GM23338 (cell line): Measurements from ENCODE around the gene PACC1. TPM values are rescaled to one million over a fixed set of nuclear protein-coding genes. Genes with fewer than 3 reads are reported as not detected.
A peak's percentile ranks its signal among the peaks of the same experiment; 100 is the strongest.

Experiments
- ATAC-seq: fragments of 200-7000 bp; cut with Tn5 transposase; 3 replicates; pipeline ENCODE4 v1.9.1; 2020
- DNase-seq: peaks from one replicate; pipeline ENCODE4 v3.0.0-alpha.2; 2015; ENCODE audit warnings: low spot score
- H2AFZ ChIP-seq: fragments of 200-600 bp; sonication (generic); 2 replicates; pipeline ENCODE4 v1.8.0; 2016; ENCODE audit warnings: antibody characterized with exemption, mild to moderate bottlenecking, moderate library complexity
- H3F3A ChIP-seq: fragments of 200-600 bp; sonication (generic); replicated peaks from 2 replicates; pipeline ENCODE4 v1.8.0; 2017; ENCODE audit warnings: antibody characterized with exemption, mixed run types, low read depth
- H3K27ac ChIP-seq: fragments of 200-600 bp; sonication (generic); 2 replicates; pipeline ENCODE4 v1.6.1; 2016; ENCODE audit warnings: low read depth
- H3K27me3 ChIP-seq: fragments of 200-600 bp; sonication (generic); 2 replicates; pipeline ENCODE4 v1.8.0; 2016; ENCODE audit warnings: mild to moderate bottlenecking, mixed run types, moderate library complexity; ENCODE audit not compliant: insufficient read depth
- H3K36me3 ChIP-seq: fragments of 200-600 bp; sonication (generic); 2 replicates; pipeline ENCODE4 v1.8.0; 2016; ENCODE audit warnings: mild to moderate bottlenecking; ENCODE audit not compliant: insufficient read depth
- H3K4me1 ChIP-seq: fragments of 200-600 bp; sonication (generic); 2 replicates; pipeline ENCODE4 v1.8.0; 2016; ENCODE audit warnings: mild to moderate bottlenecking, moderate library complexity; ENCODE audit not compliant: insufficient read depth
- H3K4me2 ChIP-seq: fragments of 200-600 bp; sonication (generic); 2 replicates; pipeline ENCODE4 v1.7.1; 2017; ENCODE audit warnings: mixed run types
- H3K4me3 ChIP-seq: fragments of 200-600 bp; sonication (generic); 2 replicates; pipeline ENCODE4 v1.6.1; 2016; ENCODE audit warnings: mixed run types
- H3K79me2 ChIP-seq: fragments of 200-600 bp; sonication (generic); replicated peaks from 2 replicates; pipeline ENCODE4 v1.8.0; 2017; ENCODE audit warnings: mild to moderate bottlenecking; ENCODE audit not compliant: insufficient read depth
- H3K9me2 ChIP-seq: fragments of 200-600 bp; sonication (generic); 2 replicates; pipeline ENCODE4 v1.8.0; 2017; ENCODE audit not compliant: insufficient read depth
- H4K20me1 ChIP-seq: fragments of 200-600 bp; sonication (generic); replicated peaks from 2 replicates; pipeline ENCODE4 v1.8.0; 2017; ENCODE audit warnings: mild to moderate bottlenecking; ENCODE audit not compliant: insufficient read depth
- H3K27ac Mint-ChIP-seq: 2 replicates; pipeline ENCODE4 v1.8.0; 2020; ENCODE audit warnings: inconsistent platforms, mild to moderate bottlenecking, moderate library complexity, mixed read lengths
- H3K27me3 Mint-ChIP-seq: 3 replicates; pipeline ENCODE4 v1.8.0; 2022; ENCODE audit warnings: low read depth, mild to moderate bottlenecking, moderate library complexity, mixed read lengths, inconsistent platforms; ENCODE audit not compliant: insufficient read depth, poor library complexity
- H3K36me3 Mint-ChIP-seq: 3 replicates; pipeline ENCODE4 v1.8.0; 2021; ENCODE audit warnings: low read depth, mild to moderate bottlenecking, inconsistent platforms, moderate library complexity, mixed read lengths
- H3K4me1 Mint-ChIP-seq: 3 replicates; pipeline ENCODE4 v1.8.0; 2020; ENCODE audit warnings: mild to moderate bottlenecking, inconsistent platforms, mixed read lengths
- H3K4me3 Mint-ChIP-seq: 3 replicates; pipeline ENCODE4 v1.8.0; 2021; ENCODE audit warnings: moderate library complexity, mild to moderate bottlenecking, inconsistent platforms, mixed read lengths
- H3K9me3 Mint-ChIP-seq: 3 replicates; pipeline ENCODE4 v1.8.0; 2020; ENCODE audit warnings: moderate library complexity, mild to moderate bottlenecking, inconsistent platforms, mixed read lengths
- CREB1 ChIP-seq: fragments of 250-450 bp; sonication (Bioruptor Pico); IDR thresholded peaks from 2 replicates; pipeline ENCODE4 v1.5.0; 2020; ENCODE audit warnings: low read depth, mild to moderate bottlenecking, moderate library complexity
- CTCF ChIP-seq, 2 experiments: fragments of 200-600 bp in 1 of 2; sonication (generic) in 1 of 2; conservative IDR thresholded peaks; 2 replicates each; pipeline versions ENCODE4 v1.5.1 to v1.6.1; 2016 to 2017; ENCODE audit warnings: antibody characterized with exemption in 2 of 2, low read depth in 2 of 2, mild to moderate bottlenecking in 2 of 2, moderate library complexity in 1 of 2
- EZH2 ChIP-seq: fragments of 200-600 bp; sonication (generic); IDR thresholded peaks from one replicate; pipeline ENCODE4 v1.8.0; 2017; ENCODE audit warnings: antibody characterized with exemption, mild to moderate bottlenecking, low read depth; ENCODE audit not compliant: unreplicated experiment
- EZH2phosphoT487 ChIP-seq: fragments of 200-600 bp; sonication (generic); IDR thresholded peaks from one replicate; pipeline ENCODE4 v1.8.1; 2018; ENCODE audit warnings: antibody characterized with exemption; ENCODE audit not compliant: unreplicated experiment
- JUNB ChIP-seq: IDR thresholded peaks from one replicate; pipeline ENCODE4 v1.6.1; 2016; ENCODE audit warnings: antibody characterized with exemption; ENCODE audit not compliant: unreplicated experiment
- NANOG ChIP-seq: IDR thresholded peaks from 2 replicates; pipeline ENCODE4 v1.6.1; 2016; ENCODE audit warnings: antibody characterized with exemption, borderline replicate concordance
- REST ChIP-seq: IDR thresholded peaks from one replicate; pipeline ENCODE4 v1.6.1; 2018; ENCODE audit warnings: antibody characterized with exemption; ENCODE audit not compliant: unreplicated experiment
- STAT1 ChIP-seq: IDR thresholded peaks from one replicate; pipeline ENCODE4 v1.6.1; 2016; ENCODE audit warnings: antibody characterized with exemption; ENCODE audit not compliant: unreplicated experiment
- ZNF114 ChIP-seq: fragments of 250-450 bp; sonication (Bioruptor Pico); IDR thresholded peaks from 2 replicates; pipeline ENCODE4 v1.5.0; 2020; ENCODE audit warnings: mild to moderate bottlenecking, moderate library complexity
- ZNF331 ChIP-seq: fragments of 250-450 bp; sonication (Bioruptor Pico); IDR thresholded peaks from 2 replicates; pipeline ENCODE4 v1.5.0; 2020; ENCODE audit warnings: low read depth, mild to moderate bottlenecking, moderate library complexity
- polyA plus RNA-seq: library from polyadenylated mRNA; unstranded; fragments of >200 nt; fragmentation: Nextera tagmentation; extraction: Ambion mirVana; gene quantifications from 2 replicates; pipeline ENCODE4 v1.2.1, GENCODE V29; 2016
- total RNA-seq: library from RNA; depleted of rRNA; stranded (reverse); fragments of >200 nt; shearing (Covaris generic); gene quantifications from 2 replicates; pipeline ENCODE4 v1.2.3, GENCODE V29; 2014
- TF ChIP-seq, protein P1 (sequence below): IDR thresholded peaks from 2 replicates; pipeline ENCODE4 v1.6.1; 2016; ENCODE audit warnings: antibody characterized with exemption
- TF ChIP-seq, protein P2 (sequence below): fragments of 250-450 bp; sonication (Bioruptor Pico); IDR thresholded peaks from 2 replicates; pipeline ENCODE4 v1.5.0; 2020; ENCODE audit warnings: mild to moderate bottlenecking, moderate library complexity

Gene PACC1
- total and polyA plus RNA-seq, 2 experiments from 2014 or later = 17.1 to 18.0 TPM

DNA sequence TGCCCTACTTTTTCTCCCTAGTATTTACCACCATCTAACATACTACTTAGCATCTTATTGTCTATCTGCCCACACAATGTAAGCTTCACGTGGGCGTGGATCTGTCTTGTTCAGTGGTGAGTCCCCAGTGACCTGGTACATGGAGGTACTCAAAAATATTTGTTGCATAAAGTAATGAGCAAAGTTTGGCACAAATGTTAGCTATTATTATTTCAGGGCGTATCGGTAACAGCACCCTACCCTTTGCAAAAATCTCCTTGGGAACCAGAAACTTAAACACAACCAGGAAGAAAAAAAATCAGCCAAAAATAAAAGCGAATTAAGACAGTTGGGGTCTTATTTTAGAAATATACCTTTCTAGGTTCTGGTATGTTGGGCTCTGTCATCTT lies 17.6 kb upstream of the PACC1 start:
- Histone ChIP-seq H3K4me3 (peak overlapping the region; percentile 82), H4K20me1 (0 out of 2 replicates have a peak, but pooled peaks cover 4% of the 10 kb centered on the region), H2AFZ (peak overlapping the region; percentile 72; the same call in 1 of the 2 replicates), H3K79me2 (no peaks in the 10 kb centered on the region), H3K36me3 (no peaks in the 10 kb centered on the region), H3K4me1 (peaks cover 16% of the 10 kb centered on the region; the same call in 1 of the 2 replicates), H3F3A (no peaks in the 10 kb centered on the region), H3K4me2 (peak overlapping the region; percentile 78), H3K27me3 (peaks cover 12% of the 10 kb centered on the region), H3K27ac (no peak overlapping the region), H3K9me2 (no peaks in the 10 kb centered on the region)
- H3K9me3 Mint-ChIP-seq = no peaks in the 10 kb centered on the region
- H3K36me3 Mint-ChIP-seq = no peaks in the 10 kb centered on the region
- TF ChIP-seq EZH2 (no peak), EZH2phosphoT487 (no peak), ZNF114 (CRISPR knock-in tag) (no peak), NANOG (no peak), JUNB (no peak), ZNF331 (CRISPR knock-in tag) (no peak), STAT1 (no peak), CTCF (conservative IDR thresholded peaks at IDR 0.05; ENCODE audit: low read depth in 2 of 2) (no peak), CREB1 (CRISPR knock-in tag) (no peak), REST (no peak)
- TF ChIP-seq, protein P1, sequence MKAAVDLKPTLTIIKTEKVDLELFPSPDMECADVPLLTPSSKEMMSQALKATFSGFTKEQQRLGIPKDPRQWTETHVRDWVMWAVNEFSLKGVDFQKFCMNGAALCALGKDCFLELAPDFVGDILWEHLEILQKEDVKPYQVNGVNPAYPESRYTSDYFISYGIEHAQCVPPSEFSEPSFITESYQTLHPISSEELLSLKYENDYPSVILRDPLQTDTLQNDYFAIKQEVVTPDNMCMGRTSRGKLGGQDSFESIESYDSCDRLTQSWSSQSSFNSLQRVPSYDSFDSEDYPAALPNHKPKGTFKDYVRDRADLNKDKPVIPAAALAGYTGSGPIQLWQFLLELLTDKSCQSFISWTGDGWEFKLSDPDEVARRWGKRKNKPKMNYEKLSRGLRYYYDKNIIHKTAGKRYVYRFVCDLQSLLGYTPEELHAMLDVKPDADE = no peak
- TF ChIP-seq, protein P2, sequence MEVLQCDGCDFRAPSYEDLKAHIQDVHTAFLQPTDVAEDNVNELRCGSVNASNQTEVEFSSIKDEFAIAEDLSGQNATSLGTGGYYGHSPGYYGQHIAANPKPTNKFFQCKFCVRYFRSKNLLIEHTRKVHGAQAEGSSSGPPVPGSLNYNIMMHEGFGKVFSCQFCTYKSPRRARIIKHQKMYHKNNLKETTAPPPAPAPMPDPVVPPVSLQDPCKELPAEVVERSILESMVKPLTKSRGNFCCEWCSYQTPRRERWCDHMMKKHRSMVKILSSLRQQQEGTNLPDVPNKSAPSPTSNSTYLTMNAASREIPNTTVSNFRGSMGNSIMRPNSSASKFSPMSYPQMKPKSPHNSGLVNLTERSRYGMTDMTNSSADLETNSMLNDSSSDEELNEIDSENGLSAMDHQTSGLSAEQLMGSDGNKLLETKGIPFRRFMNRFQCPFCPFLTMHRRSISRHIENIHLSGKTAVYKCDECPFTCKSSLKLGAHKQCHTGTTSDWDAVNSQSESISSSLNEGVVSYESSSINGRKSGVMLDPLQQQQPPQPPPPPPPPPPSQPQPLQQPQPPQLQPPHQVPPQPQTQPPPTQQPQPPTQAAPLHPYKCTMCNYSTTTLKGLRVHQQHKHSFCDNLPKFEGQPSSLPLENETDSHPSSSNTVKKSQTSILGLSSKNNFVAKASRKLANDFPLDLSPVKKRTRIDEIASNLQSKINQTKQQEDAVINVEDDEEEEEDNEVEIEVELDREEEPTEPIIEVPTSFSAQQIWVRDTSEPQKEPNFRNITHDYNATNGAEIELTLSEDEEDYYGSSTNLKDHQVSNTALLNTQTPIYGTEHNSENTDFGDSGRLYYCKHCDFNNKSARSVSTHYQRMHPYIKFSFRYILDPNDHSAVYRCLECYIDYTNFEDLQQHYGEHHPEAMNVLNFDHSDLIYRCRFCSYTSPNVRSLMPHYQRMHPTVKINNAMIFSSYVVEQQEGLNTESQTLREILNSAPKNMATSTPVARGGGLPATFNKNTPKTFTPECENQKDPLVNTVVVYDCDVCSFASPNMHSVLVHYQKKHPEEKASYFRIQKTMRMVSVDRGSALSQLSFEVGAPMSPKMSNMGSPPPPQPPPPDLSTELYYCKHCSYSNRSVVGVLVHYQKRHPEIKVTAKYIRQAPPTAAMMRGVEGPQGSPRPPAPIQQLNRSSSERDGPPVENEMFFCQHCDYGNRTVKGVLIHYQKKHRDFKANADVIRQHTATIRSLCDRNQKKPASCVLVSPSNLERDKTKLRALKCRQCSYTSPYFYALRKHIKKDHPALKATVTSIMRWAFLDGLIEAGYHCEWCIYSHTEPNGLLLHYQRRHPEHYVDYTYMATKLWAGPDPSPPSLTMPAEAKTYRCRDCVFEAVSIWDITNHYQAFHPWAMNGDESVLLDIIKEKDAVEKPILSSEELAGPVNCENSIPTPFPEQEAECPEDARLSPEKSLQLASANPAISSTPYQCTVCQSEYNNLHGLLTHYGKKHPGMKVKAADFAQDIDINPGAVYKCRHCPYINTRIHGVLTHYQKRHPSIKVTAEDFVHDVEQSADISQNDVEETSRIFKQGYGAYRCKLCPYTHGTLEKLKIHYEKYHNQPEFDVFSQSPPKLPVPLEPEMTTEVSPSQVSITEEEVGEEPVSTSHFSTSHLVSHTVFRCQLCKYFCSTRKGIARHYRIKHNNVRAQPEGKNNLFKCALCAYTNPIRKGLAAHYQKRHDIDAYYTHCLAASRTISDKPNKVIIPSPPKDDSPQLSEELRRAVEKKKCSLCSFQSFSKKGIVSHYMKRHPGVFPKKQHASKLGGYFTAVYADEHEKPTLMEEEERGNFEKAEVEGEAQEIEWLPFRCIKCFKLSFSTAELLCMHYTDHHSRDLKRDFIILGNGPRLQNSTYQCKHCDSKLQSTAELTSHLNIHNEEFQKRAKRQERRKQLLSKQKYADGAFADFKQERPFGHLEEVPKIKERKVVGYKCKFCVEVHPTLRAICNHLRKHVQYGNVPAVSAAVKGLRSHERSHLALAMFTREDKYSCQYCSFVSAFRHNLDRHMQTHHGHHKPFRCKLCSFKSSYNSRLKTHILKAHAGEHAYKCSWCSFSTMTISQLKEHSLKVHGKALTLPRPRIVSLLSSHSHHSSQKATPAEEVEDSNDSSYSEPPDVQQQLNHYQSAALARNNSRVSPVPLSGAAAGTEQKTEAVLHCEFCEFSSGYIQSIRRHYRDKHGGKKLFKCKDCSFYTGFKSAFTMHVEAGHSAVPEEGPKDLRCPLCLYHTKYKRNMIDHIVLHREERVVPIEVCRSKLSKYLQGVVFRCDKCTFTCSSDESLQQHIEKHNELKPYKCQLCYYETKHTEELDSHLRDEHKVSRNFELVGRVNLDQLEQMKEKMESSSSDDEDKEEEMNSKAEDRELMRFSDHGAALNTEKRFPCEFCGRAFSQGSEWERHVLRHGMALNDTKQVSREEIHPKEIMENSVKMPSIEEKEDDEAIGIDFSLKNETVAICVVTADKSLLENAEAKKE (CRISPR knock-in tag) = no peak
- peak overlapping the region; percentile 66 for H3K4me3 Mint-ChIP-seq
- ATAC-seq (no peak), DNase-seq (no peak)
- H3K4me1 Mint-ChIP-seq = peaks cover 18% of the 10 kb centered on the region
- H3K27me3 Mint-ChIP-seq = peaks cover 8% of the 10 kb centered on the region
- H3K27ac Mint-ChIP-seq = no peak overlapping the region
